Sigmoid colon (tissue), 7 donors: ENCODE results near the gene MAGEA6. TPM values are rescaled to one million over a fixed set of nuclear protein-coding genes. Genes with fewer than 3 reads are reported as not detected.
"Not testable (repeated sequence)": the region's sequence is repeated elsewhere in the genome, so short reads cannot be mapped to it uniquely, and the experiment has no call there.

Experiments
- DNase-seq: peaks from one replicate; pipeline ENCODE4 v3.0.0-alpha.2; 2019
- H3K27ac ChIP-seq, 4 donors: fragments of 200-600 bp; sonication (generic); one replicate each; pipeline ENCODE4 v1.5.1; 2016 to 2019; ENCODE audit warnings: mild to moderate bottlenecking in 1 of 4
- H3K27me3 ChIP-seq, 3 donors: fragments of 200-600 bp; sonication (generic); one replicate each; pipeline ENCODE4 v1.5.1; 2019; ENCODE audit warnings: mild to moderate bottlenecking in 1 of 3
- H3K36me3 ChIP-seq, 4 donors: fragments of 200-600 bp; sonication (generic); one replicate each; pipeline ENCODE4 v1.5.1; 2016 to 2019
- H3K4me1 ChIP-seq, 4 donors: fragments of 200-600 bp; sonication (generic); one replicate each; pipeline ENCODE4 v1.5.1; 2017 to 2019
- H3K4me3 ChIP-seq, 4 donors: fragments of 200-600 bp; sonication (generic); one replicate each; pipeline ENCODE4 v1.5.1; 2017 to 2019; ENCODE audit warnings: mild to moderate bottlenecking in 2 of 4, moderate library complexity in 1 of 4
- H3K9me3 ChIP-seq, 4 donors: fragments of 200-600 bp in 3 of 4; sonication (generic) in 3 of 4; one replicate each; pipeline versions ENCODE4 v1.5.1 to v1.6.1; 2013 to 2019
- EP300 ChIP-seq, 4 donors: sonication (generic); formaldehyde crosslinking; IDR thresholded peaks; one replicate each; pipeline ENCODE4 v1.6.1; 2017; ENCODE audit warnings: antibody characterized with exemption in 4 of 4
- POLR2A ChIP-seq, 2 donors: fragments of 450-650 bp; IDR thresholded peaks; one replicate each; pipeline ENCODE4 v1.6.1; 2016; ENCODE audit warnings: antibody characterized with exemption in 2 of 2, mild to moderate bottlenecking in 2 of 2, moderate library complexity in 2 of 2
- POLR2AphosphoS5 ChIP-seq, 4 donors: sonication (generic); formaldehyde crosslinking; IDR thresholded peaks; one replicate each; pipeline ENCODE4 v1.6.1; 2017; ENCODE audit warnings: antibody characterized with exemption in 4 of 4
- WGBS, 2 donors: extraction: QIAGEN DNeasy Blood & Tissue Kit; methylation state at CpG; one replicate each; pipeline ENCODE4 v1.1.7; 2013; 5-methylcytosine and 5-hydroxymethylcytosine counted together
- intact Hi-C: fragments of 100-400 bp; cut with DNase I; formaldehyde crosslinking; loops from one replicate; pipeline ENCODE4 v1.15.1; 2023
- polyA plus RNA-seq, 3 donors: library from polyadenylated mRNA; stranded (reverse); fragments of 200-250 nt; gene quantifications; one replicate each; pipeline ENCODE4 v1.2.3, GENCODE V29; 2013
- total RNA-seq, 4 donors: library from RNA; depleted of rRNA; stranded (reverse); fragments of >200 nt; gene quantifications; one replicate each; pipeline ENCODE4 v1.1.0, GENCODE V29; 2016
- TF ChIP-seq, protein P1 (sequence below), 4 experiments: fragments of 450-650 bp in 3 of 4; fragments of 200-600 bp in 1 of 4; IDR thresholded peaks; one replicate each; pipeline ENCODE4 v1.5.1; 2016 to 2019; ENCODE audit warnings: antibody characterized with exemption in 4 of 4, mild to moderate bottlenecking in 3 of 4, moderate library complexity in 2 of 4
- donor health status: healthy with polysubstance abuse.
- donor health status: Bipolar disorder and iron deficiency.
- donor health status: healthy.

Gene MAGEA6, protein sequence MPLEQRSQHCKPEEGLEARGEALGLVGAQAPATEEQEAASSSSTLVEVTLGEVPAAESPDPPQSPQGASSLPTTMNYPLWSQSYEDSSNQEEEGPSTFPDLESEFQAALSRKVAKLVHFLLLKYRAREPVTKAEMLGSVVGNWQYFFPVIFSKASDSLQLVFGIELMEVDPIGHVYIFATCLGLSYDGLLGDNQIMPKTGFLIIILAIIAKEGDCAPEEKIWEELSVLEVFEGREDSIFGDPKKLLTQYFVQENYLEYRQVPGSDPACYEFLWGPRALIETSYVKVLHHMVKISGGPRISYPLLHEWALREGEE
- total RNA-seq (not detected), polyA plus RNA-seq (not detected)

DNA sequence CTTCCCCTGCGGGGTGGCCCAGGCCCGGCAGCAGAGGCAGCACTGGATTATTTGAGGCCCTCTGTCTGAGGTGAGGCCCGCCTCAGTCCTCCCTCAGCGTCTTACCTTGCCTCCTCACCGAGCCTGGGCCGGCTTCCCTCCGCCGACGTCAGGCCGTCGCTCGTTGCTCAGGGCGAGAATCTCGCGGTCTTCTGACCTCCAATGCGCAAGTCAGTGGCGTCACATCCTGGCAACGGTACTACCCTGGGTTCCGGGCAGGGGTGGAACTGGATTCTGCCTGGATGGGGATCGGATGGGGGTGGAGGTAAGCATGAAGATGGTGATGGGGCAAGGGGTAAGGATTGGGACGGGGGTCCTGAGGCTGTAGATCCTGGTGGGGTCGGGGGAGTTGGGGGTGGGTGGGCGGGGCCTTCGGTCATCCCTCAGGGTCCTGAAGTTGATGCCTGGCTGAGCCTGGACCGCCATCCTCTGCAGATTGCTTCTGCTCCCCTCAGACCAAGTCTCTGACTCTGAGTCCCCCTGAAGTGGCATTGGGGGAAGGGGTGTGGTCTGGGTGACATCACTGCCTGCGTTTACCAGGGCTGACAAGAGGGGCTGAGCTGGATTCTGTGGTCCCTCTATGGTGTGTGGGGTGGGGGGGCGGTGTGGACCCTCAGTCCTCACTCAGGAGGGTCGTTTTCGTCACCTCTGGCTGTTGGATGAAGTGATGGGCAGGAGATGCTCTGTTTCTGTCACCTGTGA lies at the start of gene MAGEA6:
Gene MAGEA6, minus strand, starts transcription at position 141 of the 741 bp plus-strand sequence. CDS start 2,039 bp downstream, outside the sequence.
- H3K27ac ChIP-seq, H3K36me3 ChIP-seq, H3K27me3 ChIP-seq, intact Hi-C loops, DNase-seq, H3K4me1 ChIP-seq, H3K4me3 ChIP-seq, H3K9me3 ChIP-seq: not testable (repeated sequence)
- 68 to 69% methylated on average over 2 to 3 of the region's 29 CpGs for WGBS, 2 donors

DNA sequence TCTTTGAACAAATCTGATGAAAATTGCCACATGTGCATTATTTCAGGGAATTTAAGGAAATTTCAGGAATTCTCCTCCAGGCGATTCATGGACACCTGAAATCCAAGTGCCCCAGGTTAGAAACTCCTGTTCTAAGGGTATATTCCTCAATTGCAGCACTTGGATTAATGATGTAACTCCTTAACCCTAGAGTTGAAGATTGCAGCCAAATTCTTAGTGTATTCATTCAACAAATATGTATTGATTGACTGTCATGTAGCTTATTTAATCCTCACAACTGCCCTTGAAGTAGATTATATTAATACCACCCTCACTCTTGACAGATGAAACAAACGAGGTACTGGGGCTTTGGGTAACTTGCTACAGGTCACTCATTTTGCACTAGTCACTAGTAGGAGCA lies 49.8 kb upstream of the MAGEA6 start:
- WGBS, 2 donors: 69 to 78% methylated on average over 2 of the region's 2 CpGs
- Histone ChIP-seq H3K36me3 (no peaks in the 10 kb centered on the region), H3K27me3 (no peaks in the 10 kb centered on the region), H3K4me1 (no peaks in the 10 kb centered on the region), H3K27ac (no peak overlapping the region), H3K4me3 (no peak overlapping the region), H3K9me3 (no peaks in the 10 kb centered on the region)
- TF ChIP-seq EP300 (IDR thresholded peaks at IDR 0.05): no peak
- TF ChIP-seq POLR2AphosphoS5 (IDR thresholded peaks at IDR 0.05): no peak
- TF ChIP-seq, protein P1, sequence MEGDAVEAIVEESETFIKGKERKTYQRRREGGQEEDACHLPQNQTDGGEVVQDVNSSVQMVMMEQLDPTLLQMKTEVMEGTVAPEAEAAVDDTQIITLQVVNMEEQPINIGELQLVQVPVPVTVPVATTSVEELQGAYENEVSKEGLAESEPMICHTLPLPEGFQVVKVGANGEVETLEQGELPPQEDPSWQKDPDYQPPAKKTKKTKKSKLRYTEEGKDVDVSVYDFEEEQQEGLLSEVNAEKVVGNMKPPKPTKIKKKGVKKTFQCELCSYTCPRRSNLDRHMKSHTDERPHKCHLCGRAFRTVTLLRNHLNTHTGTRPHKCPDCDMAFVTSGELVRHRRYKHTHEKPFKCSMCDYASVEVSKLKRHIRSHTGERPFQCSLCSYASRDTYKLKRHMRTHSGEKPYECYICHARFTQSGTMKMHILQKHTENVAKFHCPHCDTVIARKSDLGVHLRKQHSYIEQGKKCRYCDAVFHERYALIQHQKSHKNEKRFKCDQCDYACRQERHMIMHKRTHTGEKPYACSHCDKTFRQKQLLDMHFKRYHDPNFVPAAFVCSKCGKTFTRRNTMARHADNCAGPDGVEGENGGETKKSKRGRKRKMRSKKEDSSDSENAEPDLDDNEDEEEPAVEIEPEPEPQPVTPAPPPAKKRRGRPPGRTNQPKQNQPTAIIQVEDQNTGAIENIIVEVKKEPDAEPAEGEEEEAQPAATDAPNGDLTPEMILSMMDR (IDR thresholded peaks at IDR 0.05): no peak
- no peak for TF ChIP-seq POLR2A (IDR thresholded peaks at IDR 0.05)
- intact Hi-C loops: no loop called here
- DNase-seq: no peak

DNA sequence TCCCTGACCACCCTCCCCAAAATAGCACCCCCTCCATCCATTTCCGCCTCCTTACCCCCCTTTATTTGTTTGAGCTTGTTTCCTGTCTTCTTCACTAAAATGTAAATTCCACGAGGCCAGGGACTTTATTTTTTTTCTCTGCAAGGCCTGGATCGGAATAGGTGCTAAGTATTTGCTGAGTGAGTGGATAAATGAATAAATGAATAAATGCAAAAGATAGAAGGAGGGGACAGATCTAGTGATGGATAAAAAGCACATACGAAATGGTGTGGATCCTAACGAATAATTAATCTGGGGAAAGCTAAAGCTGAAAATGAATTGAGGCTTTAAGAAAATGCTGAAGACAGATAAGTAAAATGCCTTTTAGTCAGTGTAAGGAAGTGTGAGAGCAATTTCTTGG lies 48.9 kb upstream of the MAGEA6 start:
- no peak overlapping the region for H3K4me3 ChIP-seq
- H3K36me3 ChIP-seq: no peaks in the 10 kb centered on the region
- no peaks in the 10 kb centered on the region for H3K9me3 ChIP-seq
- no peaks in the 10 kb centered on the region for H3K4me1 ChIP-seq
- 79 to 88% methylated on average over 5 of the region's 5 CpGs for WGBS, 2 donors
- TF ChIP-seq POLR2AphosphoS5 (IDR thresholded peaks at IDR 0.05): no peak
- TF ChIP-seq, protein P1 (IDR thresholded peaks at IDR 0.05): no peak
- no peak for TF ChIP-seq POLR2A (IDR thresholded peaks at IDR 0.05)
- no peak for TF ChIP-seq EP300 (IDR thresholded peaks at IDR 0.05)
- no peak for DNase-seq
- H3K27me3 ChIP-seq: no peaks in the 10 kb centered on the region
- H3K27ac ChIP-seq: no peak overlapping the region
- intact Hi-C loops: no loop called here

DNA sequence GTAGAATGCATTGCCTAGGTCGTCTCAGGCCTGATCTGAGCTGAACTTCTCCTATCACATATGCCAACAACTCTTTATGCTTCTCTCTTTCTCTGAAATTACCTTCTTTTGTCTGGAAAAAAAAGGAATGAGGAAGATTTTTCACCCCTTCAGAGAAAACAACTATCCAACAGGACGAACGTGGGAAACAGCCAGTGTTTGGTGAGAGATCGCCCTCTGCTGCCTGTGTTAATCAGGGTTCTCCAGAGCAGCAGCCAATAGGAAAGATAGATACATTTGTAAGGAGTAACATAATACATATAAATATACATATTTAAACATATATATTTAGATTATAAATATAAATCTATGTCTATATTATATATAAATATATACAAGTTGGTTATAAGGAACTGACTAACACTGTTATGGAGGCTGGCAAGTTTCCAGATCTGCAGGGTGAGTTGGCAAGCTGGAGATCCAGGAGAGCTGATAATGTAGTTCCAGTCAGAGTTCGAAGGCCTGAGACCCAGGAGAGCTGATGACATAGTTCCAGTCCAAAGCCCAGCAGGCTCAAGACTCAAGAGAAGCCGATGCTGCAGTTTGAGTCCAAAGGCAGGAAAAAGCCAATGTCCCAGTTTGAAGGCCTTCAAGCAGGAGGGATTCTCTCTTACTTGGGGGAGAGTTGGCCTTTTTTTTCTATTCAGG lies 47.7 kb upstream of the MAGEA6 start:
- Histone ChIP-seq H3K9me3 (no peaks in the 10 kb centered on the region), H3K27ac (no peak overlapping the region), H3K36me3 (no peaks in the 10 kb centered on the region), H3K4me3 (no peak overlapping the region), H3K27me3 (no peaks in the 10 kb centered on the region), H3K4me1 (peaks cover 0 to 2% (median 0%) of the 10 kb centered on the region in 4 donors)
- DNase-seq: no peak
- TF ChIP-seq EP300 (IDR thresholded peaks at IDR 0.05): no peak
- TF ChIP-seq POLR2AphosphoS5 (IDR thresholded peaks at IDR 0.05): no peak
- no peak for TF ChIP-seq POLR2A (IDR thresholded peaks at IDR 0.05)
- TF ChIP-seq, protein P1 (IDR thresholded peaks at IDR 0.05): peak in 1 of 4 experiments; percentile 11
- intact Hi-C loops: no loop called here
- WGBS, 2 donors: 12 to 39% methylated on average over 6 of the region's 6 CpGs

DNA sequence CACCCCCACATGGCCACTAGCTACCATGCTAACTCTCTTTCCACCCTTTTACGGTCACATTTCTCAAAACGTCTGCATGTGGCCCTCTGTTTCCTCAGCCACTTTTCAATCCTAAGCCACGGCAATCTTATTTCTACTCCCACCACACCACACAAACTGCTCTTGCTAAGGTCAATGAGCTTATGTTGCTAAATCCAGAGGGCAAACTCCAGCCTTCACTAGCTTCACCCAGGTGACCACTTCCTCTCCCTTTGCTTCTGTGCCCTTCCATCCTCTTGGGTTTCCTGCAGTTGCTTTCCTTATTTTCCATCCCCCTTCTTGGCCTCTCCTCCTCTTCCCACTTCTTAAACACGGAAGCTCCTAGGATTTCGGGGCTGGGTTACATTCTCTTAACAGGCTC lies 44.6 kb upstream of the MAGEA6 start:
- no peaks in the 10 kb centered on the region for H3K9me3 ChIP-seq
- H3K4me1 ChIP-seq: peaks cover 0 to 2% (median 0%) of the 10 kb centered on the region in 4 donors
- no peak overlapping the region for H3K27ac ChIP-seq
- 58 to 80% methylated on average over 5 of the region's 5 CpGs for WGBS, 2 donors
- TF ChIP-seq POLR2AphosphoS5 (IDR thresholded peaks at IDR 0.05) (no peak), EP300 (IDR thresholded peaks at IDR 0.05) (no peak), POLR2A (IDR thresholded peaks at IDR 0.05) (no peak)
- TF ChIP-seq, protein P1 (IDR thresholded peaks at IDR 0.05): no peak
- H3K36me3 ChIP-seq: no peaks in the 10 kb centered on the region
- H3K27me3 ChIP-seq: no peaks in the 10 kb centered on the region
- H3K4me3 ChIP-seq: no peak overlapping the region
- no peak for DNase-seq
- intact Hi-C loops: no loop called here
